Uterus (tissue), 2 donors: ENCODE measurements around the gene SHISA6.

Source experiments
- CTCF ChIP-seq, 4 experiments: fragments of 200-600 bp in 2 of 4; fragments of 450-650 bp in 2 of 4; sonication (generic) in 2 of 4; IDR thresholded peaks; one replicate each; pipeline ENCODE4 v1.5.1; 2016 to 2019; ENCODE audit warnings: antibody characterized with exemption in 4 of 4, mild to moderate bottlenecking in 2 of 4, moderate library complexity in 1 of 4
- POLR2A ChIP-seq, 2 donors: fragments of 450-650 bp; IDR thresholded peaks; one replicate each; pipeline ENCODE4 v1.6.1; 2016; ENCODE audit warnings: antibody characterized with exemption in 2 of 2, mild to moderate bottlenecking in 1 of 2, moderate library complexity in 1 of 2

DNA sequence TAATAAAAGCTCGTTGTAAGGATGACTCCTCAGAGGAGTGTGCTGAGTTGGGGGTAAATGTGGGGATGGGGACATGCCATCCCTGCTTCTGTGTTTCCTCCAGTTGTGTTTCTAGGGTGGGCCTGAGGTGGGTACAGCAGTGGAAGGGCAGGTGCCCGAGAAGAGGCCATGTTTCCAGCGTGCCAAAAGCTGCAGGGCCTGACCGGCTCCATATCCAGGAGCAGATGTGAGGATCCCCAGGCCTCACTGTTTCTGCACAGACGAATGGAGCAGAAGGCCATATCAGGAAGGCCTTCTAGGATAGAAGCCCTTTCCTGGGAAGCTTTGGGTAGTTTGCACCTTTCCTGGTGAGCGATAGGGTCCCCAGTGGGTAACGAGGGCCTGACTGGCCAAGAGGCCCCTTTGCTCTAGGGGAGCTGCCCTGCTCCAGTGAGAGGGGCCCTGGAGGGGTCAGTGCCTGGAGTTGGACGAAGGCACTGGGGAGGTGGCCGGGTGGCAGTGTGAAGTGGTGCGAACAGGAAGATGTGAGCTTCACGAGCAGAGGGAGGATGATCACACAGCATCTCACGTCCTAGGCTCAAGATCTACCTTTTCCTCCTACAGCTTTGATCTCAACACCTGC is 62.9 kb downstream of the SHISA6 start:
- TF ChIP-seq CTCF (IDR thresholded peaks at IDR 0.05) (no peak), POLR2A (IDR thresholded peaks at IDR 0.05) (no peak)
